GM12878 (cell line): ENCODE results near the gene REV3L. TPM values are rescaled to one million over a fixed set of nuclear protein-coding genes. Genes with fewer than 3 reads are reported as not detected.

ENCODE experiments used
- ATAC-seq: fragments of 200-7000 bp; cut with Tn5 transposase; 3 replicates; pipeline ENCODE4 v1.9.1; 2020; ENCODE audit warnings: mild to moderate bottlenecking, moderate library complexity
- BruUV-seq: library from RNA; stranded (reverse); fragments of 400-500 nt; replicated peaks from 2 replicates; lab custom pipeline; 2021; lab: Mats Ljungman, UMichigan
- CTCF ChIA-PET: fragments of 300-600 bp; sonication (Branson Sonifier 250); formaldehyde crosslinking; extraction: SDS; loops from one replicate; lab custom pipeline; 2021; ENCODE audit warnings: inconsistent platforms; lab: Yijun Ruan, JAX
- POLR2A ChIA-PET: fragments of 350-600 bp; formaldehyde crosslinking; extraction: SDS; loops from one replicate; lab custom pipeline; 2021; ENCODE audit warnings: inconsistent platforms; lab: Charles Lee
- RAD21 ChIA-PET: fragments of 300-600 bp; sonication (Branson Sonifier 250); formaldehyde crosslinking; loops from one replicate; lab custom pipeline; 2023; ENCODE audit warnings: antibody characterized with exemption; ENCODE audit not compliant: unreplicated experiment; lab: Charles Lee
- SMC1A ChIA-PET: fragments of 300-600 bp; sonication (Branson Sonifier 250); formaldehyde crosslinking; loops from one replicate; lab custom pipeline; 2023; ENCODE audit not compliant: unreplicated experiment, uncharacterized antibody; lab: Charles Lee
- DNase-seq: peaks from one replicate; pipeline ENCODE4 v3.0.0-alpha.2; 2011; ENCODE audit warnings: low read depth, low spot score
- FAIRE-seq: peaks from 3 replicates; lab custom pipeline; 2011; peaks lifted over from hg19 to GRCh38; lab: Jason Lieb, UNC
- H2AFZ ChIP-seq: 2 replicates; pipeline ENCODE4 v1.6.0; 2011; ENCODE audit warnings: low read depth, low read length, control low read depth; ENCODE audit not compliant: control insufficient read depth
- H3K27ac ChIP-seq: 2 replicates; pipeline ENCODE4 v1.5.1; 2011; ENCODE audit warnings: control low read depth; ENCODE audit not compliant: control insufficient read depth, insufficient read depth
- H3K27me3 ChIP-seq, 2 experiments: replicated peaks in 1 of 2; 2 replicates each; pipeline versions ENCODE4 v1.6.0 to v1.6.1; 2011; ENCODE audit warnings: low read length in 1 of 2; ENCODE audit not compliant: control insufficient read depth in 2 of 2, insufficient read depth in 2 of 2
- H3K36me3 ChIP-seq, 2 experiments: 2 replicates each; pipeline ENCODE4 v1.5.1; 2011; ENCODE audit warnings: low read length in 1 of 2; ENCODE audit not compliant: control insufficient read depth in 2 of 2, insufficient read depth in 2 of 2
- H3K4me1 ChIP-seq: 2 replicates; pipeline ENCODE4 v1.6.1; 2011; ENCODE audit warnings: mild to moderate bottlenecking, low read length, moderate library complexity, mixed read lengths; ENCODE audit not compliant: control insufficient read depth, insufficient read depth
- H3K4me2 ChIP-seq: 2 replicates; pipeline ENCODE4 v1.6.0; 2011; ENCODE audit warnings: control low read depth; ENCODE audit not compliant: control insufficient read depth, insufficient read depth
- H3K4me3 ChIP-seq: fragments of 200-600 bp; sonication (generic); 2 replicates; pipeline ENCODE4 v1.5.1; 2016
- H3K79me2 ChIP-seq: 2 replicates; pipeline ENCODE4 v1.6.0; 2011; ENCODE audit warnings: low read length; ENCODE audit not compliant: control insufficient read depth, insufficient read depth
- H3K9ac ChIP-seq: 2 replicates; pipeline ENCODE4 v1.8.0; 2011; ENCODE audit warnings: low read length, control low read depth, mixed read lengths; ENCODE audit not compliant: control insufficient read depth, insufficient read depth
- H3K9me3 ChIP-seq: replicated peaks from 3 replicates; pipeline ENCODE4 v1.5.1; 2011; ENCODE audit warnings: mild to moderate bottlenecking, low read length; ENCODE audit not compliant: control insufficient read depth, insufficient read depth
- H4K20me1 ChIP-seq: 2 replicates; pipeline ENCODE4 v1.6.0; 2011; ENCODE audit not compliant: control insufficient read depth, insufficient read depth
- EP300 ChIP-seq, 2 experiments: fragments of 150-350 bp in 1 of 2; IDR thresholded peaks; 2 replicates each; pipeline ENCODE4 v1.6.1; 2011 to 2012; ENCODE audit warnings: low read depth in 2 of 2, low read length in 2 of 2, borderline replicate concordance in 1 of 2, improper control_type of control experiment in 1 of 2, inconsistent platforms in 1 of 2; ENCODE audit not compliant: control insufficient read depth in 1 of 2
- SPI1 ChIP-seq: IDR thresholded peaks from 2 replicates; pipeline ENCODE4 v1.6.1; 2011; ENCODE audit warnings: low read depth, mild to moderate bottlenecking, low read length, moderate library complexity, borderline replicate concordance; ENCODE audit not compliant: insufficient read depth
- ZBTB40 ChIP-seq: fragments of 450-650 bp; IDR thresholded peaks from 2 replicates; pipeline ENCODE4 v1.6.1; 2016; ENCODE audit warnings: mild to moderate bottlenecking, moderate library complexity, borderline replicate concordance
- WGBS: methylation state at CpG from one replicate; pipeline ENCODE4 v1.1.6; 2016; ENCODE audit warnings: low lambda C conversion rate; ENCODE audit not compliant: insufficient replicate concordance, insufficient coverage; ENCODE audit errors: missing lambda C conversion rate; 5-methylcytosine and 5-hydroxymethylcytosine counted together
- in situ Hi-C: fragments of 300-500 bp; cut with MboI; formaldehyde crosslinking; loops from 9 replicates; pipeline ENCODE4 v1.14.3; 2018; ENCODE audit warnings: mixed read lengths
- intact Hi-C: fragments of 100-400 bp; cut with micrococcal nuclease; formaldehyde crosslinking; loops from one replicate; pipeline ENCODE4 v1.14.2; 2022; ENCODE audit not compliant: unreplicated experiment
- polyA plus RNA-seq, 11 experiments: library from polyadenylated mRNA; depleted of rRNA in 4 of 11; unstranded in 6 of 11; stranded (reverse) in 5 of 11; fragments of >200 nt; fragmentation: Nextera tagmentation in 4 of 11; fragmentation: Illumina TruSeq in 1 of 11; extraction: Ambion mirVana in 4 of 11; extraction: Trizol in 1 of 11; gene quantifications; 1 replicate in 1 of 11; 2 replicates in 10 of 11; pipeline versions ENCODE4 v1.2.1 to v1.2.3, GENCODE V29; 2011 to 2016; ENCODE audit warnings: inconsistent platforms in 2 of 11, missing spikeins in 2 of 11, low read depth in 1 of 11
- total RNA-seq, 4 experiments: library from RNA; depleted of rRNA in 3 of 4; stranded (reverse); fragments of >200 nt in 3 of 4; fragmentation: Illumina TruSeq in 1 of 4; extraction: Trizol in 1 of 4; gene quantifications; 2 replicates each; pipeline versions ENCODE4 v1.2.1 to v1.2.3, GENCODE V29; 2013 to 2021

Gene REV3L
- total and polyA plus RNA-seq, 10 of the 15 experiments (the other 5 are each of a cell fraction or from before 2014, with no cell fraction given): 7.6 to 33.6 (median 21.5) TPM

GRCh38 chr6:111250791-111251354 lies 232.1 kb downstream of the REV3L start:
- no peaks in the 10 kb centered on the region for H3K79me2 ChIP-seq
- BruUV-seq: no TSS peak
- H3K4me3 ChIP-seq: no peak overlapping the region
- 44% methylated on average over 4 of the region's 4 CpGs for WGBS
- H3K36me3 ChIP-seq: no peaks in the 10 kb centered on the region
- no peaks in the 10 kb centered on the region for H3K27me3 ChIP-seq
- peak overlapping the region; percentile 10; the same call in 1 of the 2 replicates for H2AFZ ChIP-seq
- H3K27ac ChIP-seq: no peak overlapping the region
- SMC1A ChIA-PET: interaction anchor here (0.8 to 2.4 kb wide), 7 partner anchors 11 to 351 kb away, joined by 3 to 10 read pairs (median 3); no protein-coding TSS in a partner anchor
- peak; percentile 73 for TF ChIP-seq ZBTB40
- no peak for TF ChIP-seq EP300 (IDR thresholded peaks at IDR 0.05; ENCODE audit: borderline replicate concordance in 1 of 2, control insufficient read depth in 1 of 2, low read depth in 2 of 2, low read length in 2 of 2)
- TF ChIP-seq SPI1: peak; percentile 79
- no peak overlapping the region for H3K9ac ChIP-seq
- RAD21 ChIA-PET: interaction anchor here (0.8 to 2.3 kb wide), 4 partner anchors 8 to 391 kb away, joined by 3 to 9 read pairs (median 4); a partner anchor contains a TSS
- H3K4me1 ChIP-seq: no peaks in the 10 kb centered on the region
- CTCF ChIA-PET: interaction anchor here (0.7 to 4.8 kb wide), 7 partner anchors 8 to 792 kb away, joined by 3 to 17 read pairs (median 3); a partner anchor contains a TSS
- intact Hi-C loops: loop anchor here (10.0 kb wide), 1 partner anchor 354 kb away; the partner anchor contains the start of gene TRAF3IP2
- H4K20me1 ChIP-seq: no peaks in the 10 kb centered on the region
- in situ Hi-C loops: loop anchor here (5.0 kb wide), 2 partner anchors 391 to 796 kb away; no protein-coding TSS in a partner anchor
- FAIRE-seq: peak; percentile 23
- no peak for DNase-seq
- POLR2A ChIA-PET: no interaction called here
- no peaks in the 10 kb centered on the region for H3K9me3 ChIP-seq
- H3K4me2 ChIP-seq: no peak overlapping the region
- peak; percentile 84 for ATAC-seq

Other genes with a start within 250 kb of the REV3L start
- 33.7 and 40.7 TPM in 2 replicates for gene TRAF3IP2, start 122.7 kb upstream of the REV3L start, total RNA-seq (2014; rRNA removed)
- 25.4 and 26.9 TPM in 2 replicates for gene TRAF3IP2, start 122.7 kb upstream of the REV3L start, total RNA-seq (2014; rRNA removed; fragmentation: Illumina TruSeq; extraction: Trizol)
- 26.9 and 30.4 TPM in 2 replicates for gene TRAF3IP2, start 122.7 kb upstream of the REV3L start, total RNA-seq (2021)
- gene TRAF3IP2, start 122.7 kb upstream of the REV3L start, polyA plus RNA-seq (2011; rRNA removed): 23.2 and 26.0 TPM in 2 replicates
- 23.8 and 32.5 TPM in 2 replicates for gene TRAF3IP2, start 122.7 kb upstream of the REV3L start, polyA plus RNA-seq (2014; fragmentation: Illumina TruSeq; extraction: Trizol)
- 10 to 100 TPM; 17.0 to 18.9 TPM for gene TRAF3IP2, start 122.7 kb upstream of the REV3L start, polyA plus RNA-seq (2014; fragmentation: Nextera tagmentation; extraction: Ambion mirVana)
- gene TRAF3IP2, start 122.7 kb upstream of the REV3L start, polyA plus RNA-seq (2014; rRNA removed): 27.1 and 27.9 TPM in 2 replicates
- gene TRAF3IP2, start 122.7 kb upstream of the REV3L start, polyA plus RNA-seq (2016; fragmentation: Nextera tagmentation; extraction: Ambion mirVana): 10 to 100 TPM; 17.7 to 18.9 TPM